D721Med (cell line): ENCODE data around the gene CDC27.
A peak's percentile ranks its signal among the peaks of the same experiment; 100 is the strongest.

Experiments
- DNase-seq: peaks from one replicate; pipeline ENCODE4 v3.0.0; 2011; ENCODE audit warnings: low spot score; ENCODE audit not compliant: insufficient read length
- FAIRE-seq: peaks from 2 replicates; lab custom pipeline; 2011; peaks lifted over from hg19 to GRCh38; lab: Jason Lieb, UNC
- CTCF ChIP-seq: IDR thresholded peaks from 2 replicates; pipeline ENCODE4 v1.5.1; 2012; ENCODE audit warnings: mild to moderate bottlenecking, control low read depth; ENCODE audit not compliant: insufficient read depth; ENCODE audit errors: missing control alignments

Gene CDC27

GRCh38 chr17:47231866-47232265 lies 42.8 kb upstream of the CDC27 start:
- FAIRE-seq, result no peak
- no peak for DNase-seq
- no peak for TF ChIP-seq CTCF

- FAIRE-seq (no peak), DNase-seq (no peak)
- TF ChIP-seq CTCF, result no peak
Observed at GRCh38 chr17:47231334-47231733, 42.2 kb upstream of the CDC27 start.

- no peak for TF ChIP-seq CTCF
- no peak for DNase-seq
- FAIRE-seq, result no peak
Observed at GRCh38 chr17:47230864-47231263, 41.8 kb upstream of the CDC27 start.

DNA sequence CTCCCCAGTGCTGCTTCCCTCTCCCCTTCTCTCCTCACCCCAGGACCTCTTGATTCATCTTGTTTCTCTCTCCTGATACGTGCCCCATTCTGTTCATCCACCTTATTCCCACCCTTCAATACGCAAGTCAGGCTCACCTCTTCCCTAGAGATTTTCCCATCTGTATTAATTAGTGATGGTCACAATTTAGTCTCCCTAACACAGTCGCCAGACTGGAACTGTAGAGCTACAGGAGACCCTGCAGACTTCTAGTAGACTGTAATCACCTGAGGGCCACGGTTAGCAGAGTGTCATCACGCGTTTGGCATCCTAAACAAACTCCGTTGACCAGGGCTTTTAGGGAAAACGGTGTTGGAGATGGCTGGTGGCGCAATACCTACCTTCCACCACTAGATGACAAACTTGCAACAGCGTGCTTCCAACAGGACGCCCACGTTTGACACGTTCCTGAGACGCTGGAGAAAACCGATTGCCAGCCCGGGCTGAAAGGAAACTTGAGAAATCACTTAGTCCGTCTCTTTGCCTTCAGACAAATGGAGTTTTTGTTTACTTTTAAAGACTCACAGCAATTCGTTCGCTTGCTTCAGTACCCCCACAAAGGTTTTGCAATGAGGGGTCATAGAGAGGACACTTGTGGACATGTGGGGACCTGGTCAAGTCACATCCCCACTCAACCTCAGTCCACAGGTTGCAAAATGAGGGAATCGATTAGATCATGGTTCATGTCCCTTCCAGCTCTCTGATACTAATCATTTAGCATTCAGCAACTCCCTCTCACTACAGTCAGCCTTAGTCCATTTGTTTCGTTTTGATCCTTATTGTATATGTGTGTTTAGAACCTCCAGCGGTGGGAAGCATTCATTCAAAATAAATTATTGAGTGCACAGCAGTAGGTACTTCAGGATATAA lies 40.7 kb upstream of the CDC27 start:
- DNase-seq, result peak; percentile 53
- TF ChIP-seq CTCF, result peak; percentile 100
- FAIRE-seq, result no peak

DNA sequence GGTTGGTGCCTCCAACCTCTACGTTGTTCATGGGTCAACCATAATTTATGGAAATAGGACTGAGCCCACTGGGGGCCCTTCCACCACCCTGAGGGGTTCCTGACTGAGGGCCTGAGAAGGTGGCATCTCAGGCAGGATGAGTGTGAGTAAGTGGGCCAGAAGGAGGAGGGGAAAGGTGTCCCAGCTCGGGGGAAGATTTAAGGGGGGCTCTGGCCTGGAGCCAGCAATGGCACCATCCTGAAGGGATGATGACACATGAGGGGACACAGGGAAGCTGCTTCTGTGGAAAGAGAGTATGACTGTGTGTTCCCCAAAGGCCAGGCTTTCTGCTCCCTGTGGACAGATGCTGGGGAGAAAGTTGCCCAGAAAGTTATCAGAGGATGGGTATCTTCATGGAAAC lies 38.8 kb upstream of the CDC27 start:
- TF ChIP-seq CTCF, result no peak
- no peak for FAIRE-seq
- no peak for DNase-seq

DNA sequence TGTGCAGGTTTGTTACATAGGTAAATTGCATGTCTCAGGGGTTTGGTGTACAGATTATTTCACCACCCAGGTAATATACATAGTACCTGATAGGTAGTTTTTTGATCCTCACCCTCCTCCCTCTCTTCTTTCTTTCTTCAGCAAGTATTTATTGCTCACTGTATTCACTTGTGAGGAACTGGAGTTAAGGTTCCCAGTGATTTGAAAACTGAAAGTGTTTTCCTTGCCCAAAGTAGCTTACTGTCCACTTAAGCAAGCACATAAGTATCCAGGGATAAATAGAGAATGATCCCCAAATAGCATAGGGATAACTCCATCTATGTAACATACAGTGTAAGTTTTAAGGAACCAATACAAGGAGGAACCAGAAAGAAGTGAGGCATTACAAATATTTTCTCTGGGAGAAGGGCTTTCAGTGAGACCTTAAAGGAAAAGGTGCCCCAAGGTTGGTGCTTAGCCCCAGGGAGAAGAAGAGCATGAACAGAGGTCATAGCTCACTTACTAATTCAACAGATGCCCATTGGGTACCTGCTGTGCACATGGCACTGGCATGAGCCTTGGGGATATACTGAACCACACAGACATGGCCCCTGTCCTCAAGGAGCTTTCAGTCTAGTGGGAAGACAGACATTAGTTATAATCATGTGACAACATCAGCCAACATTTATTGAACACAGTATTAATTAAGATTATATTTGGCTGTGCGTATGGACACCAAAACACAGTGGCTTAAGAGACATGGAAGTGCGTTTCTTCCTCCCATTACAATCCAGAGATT lies 37.0 kb upstream of the CDC27 start:
- FAIRE-seq (no peak), DNase-seq (no peak)
- TF ChIP-seq CTCF, result no peak
